ENCODE measurements around the gene ISYNA1. TPM values are rescaled to one million over a fixed set of nuclear protein-coding genes. Genes with fewer than 3 reads are reported as not detected.
A peak's percentile ranks its signal among the peaks of the same experiment; 100 is the strongest.

ISYNA1 gene
- total RNA-seq, 1 donor from 2014 or later = 153 TPM

DNA sequence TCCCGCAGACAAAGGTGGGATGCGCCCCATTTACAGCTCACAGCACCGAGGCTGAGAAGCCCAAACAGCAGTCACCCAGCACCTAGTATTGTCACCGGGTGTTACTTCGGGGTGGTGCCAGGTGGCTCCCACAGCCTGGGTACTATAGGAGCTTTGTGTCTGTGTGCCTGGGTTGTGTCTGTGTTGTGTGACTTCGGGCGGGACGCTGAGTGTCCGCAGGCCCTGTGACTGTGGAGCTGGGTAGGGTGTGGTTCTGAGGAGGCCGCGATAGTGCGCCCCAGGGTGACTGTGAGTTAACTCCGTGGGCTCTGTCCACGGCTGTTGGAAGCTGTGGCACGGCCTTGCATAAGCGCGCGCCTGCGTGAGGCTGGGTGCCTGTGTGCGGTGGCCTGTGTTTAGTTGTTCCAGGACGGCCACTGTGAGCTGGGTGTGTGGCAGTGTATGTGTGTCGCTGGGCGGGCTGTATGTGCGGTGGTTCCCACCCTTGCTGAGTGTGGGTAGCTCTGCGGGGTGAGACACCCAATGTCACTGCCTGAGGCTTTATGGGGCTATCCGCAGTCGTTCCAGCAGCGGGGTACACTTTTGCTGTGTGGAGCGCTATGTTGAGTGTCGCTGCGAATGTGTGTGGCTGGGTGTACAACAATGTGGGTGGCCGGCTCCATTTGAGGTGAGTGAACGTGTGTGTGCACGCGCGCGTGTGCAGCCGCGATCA lies 19.3 kb downstream of the ISYNA1 start:
- TF ChIP-seq, protein P1, sequence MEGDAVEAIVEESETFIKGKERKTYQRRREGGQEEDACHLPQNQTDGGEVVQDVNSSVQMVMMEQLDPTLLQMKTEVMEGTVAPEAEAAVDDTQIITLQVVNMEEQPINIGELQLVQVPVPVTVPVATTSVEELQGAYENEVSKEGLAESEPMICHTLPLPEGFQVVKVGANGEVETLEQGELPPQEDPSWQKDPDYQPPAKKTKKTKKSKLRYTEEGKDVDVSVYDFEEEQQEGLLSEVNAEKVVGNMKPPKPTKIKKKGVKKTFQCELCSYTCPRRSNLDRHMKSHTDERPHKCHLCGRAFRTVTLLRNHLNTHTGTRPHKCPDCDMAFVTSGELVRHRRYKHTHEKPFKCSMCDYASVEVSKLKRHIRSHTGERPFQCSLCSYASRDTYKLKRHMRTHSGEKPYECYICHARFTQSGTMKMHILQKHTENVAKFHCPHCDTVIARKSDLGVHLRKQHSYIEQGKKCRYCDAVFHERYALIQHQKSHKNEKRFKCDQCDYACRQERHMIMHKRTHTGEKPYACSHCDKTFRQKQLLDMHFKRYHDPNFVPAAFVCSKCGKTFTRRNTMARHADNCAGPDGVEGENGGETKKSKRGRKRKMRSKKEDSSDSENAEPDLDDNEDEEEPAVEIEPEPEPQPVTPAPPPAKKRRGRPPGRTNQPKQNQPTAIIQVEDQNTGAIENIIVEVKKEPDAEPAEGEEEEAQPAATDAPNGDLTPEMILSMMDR (IDR thresholded peaks at IDR 0.05; ENCODE audit: insufficient read depth, low read depth, low read length) = no peak
- peaks cover 4% of the 10 kb centered on the region for H3K36me3 Mint-ChIP-seq (ENCODE audit: low read depth, unreplicated experiment)
- Histone ChIP-seq H2AFZ (ENCODE audit: low read depth, low read length) (peak overlapping the region; percentile 77), H3K9me3 (ENCODE audit: insufficient read depth, low read depth, low read length) (no peaks in the 10 kb centered on the region), H3K27ac (ENCODE audit: low read depth, low read length) (peak overlapping the region; percentile 11), H3K27me3 (ENCODE audit: insufficient read depth, low read length) (no peaks in the 10 kb centered on the region), H3K4me3 (ENCODE audit: insufficient read depth, low read depth, low read length) (peak overlapping the region; percentile 70), H3K4me2 (ENCODE audit: low read length) (peak overlapping the region; percentile 95), H3K4me1 (ENCODE audit: insufficient read depth, low read length) (peaks cover 54% of the 10 kb centered on the region), H4K20me1 (ENCODE audit: insufficient read depth, low read length) (peaks cover 38% of the 10 kb centered on the region), H3K9ac (ENCODE audit: low read length) (peak overlapping the region; percentile 37), H3K79me2 (ENCODE audit: insufficient read depth, low read length) (peaks cover 41% of the 10 kb centered on the region), H3K36me3 (ENCODE audit: insufficient read depth, low read length) (no peaks in the 10 kb centered on the region)
- H3K27ac Mint-ChIP-seq (ENCODE audit: unreplicated experiment) = peak overlapping the region; percentile 88
- H3K4me1 Mint-ChIP-seq (ENCODE audit: low read depth, unreplicated experiment) = peaks cover 10% of the 10 kb centered on the region
- FAIRE-seq = no peak
- H3K4me3 Mint-ChIP-seq (ENCODE audit: unreplicated experiment) = peak overlapping the region; percentile 76
- H3K27me3 Mint-ChIP-seq (ENCODE audit: low read depth, unreplicated experiment) = no peaks in the 10 kb centered on the region
- H3K9me3 Mint-ChIP-seq (ENCODE audit: unreplicated experiment) = no peaks in the 10 kb centered on the region
- DNase-seq (ENCODE audit: low read depth) = no peak

DNA sequence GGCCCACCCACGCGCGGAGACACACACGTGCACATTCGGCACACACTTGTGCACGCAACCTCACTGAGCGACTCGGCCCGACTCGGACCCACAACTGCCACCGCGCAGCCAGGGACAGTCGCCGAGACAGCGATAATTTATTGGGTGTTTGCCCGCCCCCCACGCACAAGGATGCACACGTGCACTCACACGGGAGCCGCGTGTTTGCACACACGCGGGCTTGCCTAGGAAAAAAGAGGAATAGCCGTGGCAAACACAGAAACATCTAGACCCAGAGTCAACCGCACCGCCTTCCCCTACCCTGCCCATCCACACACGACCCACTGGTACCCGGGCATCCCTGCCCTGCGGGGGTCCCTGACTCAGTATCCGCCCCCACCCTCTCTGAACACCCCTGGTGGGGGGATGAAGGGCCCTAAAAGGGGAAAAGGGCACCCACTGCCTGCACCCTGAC lies 19.9 kb downstream of the ISYNA1 start:
- H3K9me3 Mint-ChIP-seq (ENCODE audit: unreplicated experiment) = no peaks in the 10 kb centered on the region
- peaks cover 32% of the 10 kb centered on the region for H4K20me1 ChIP-seq (ENCODE audit: insufficient read depth, low read length)
- peak overlapping the region; percentile 33 for H3K4me3 ChIP-seq (ENCODE audit: insufficient read depth, low read depth, low read length)
- peak overlapping the region; percentile 95 for H3K4me2 ChIP-seq (ENCODE audit: low read length)
- peak overlapping the region; percentile 12 for H3K27ac ChIP-seq (ENCODE audit: low read depth, low read length)
- peak overlapping the region; percentile 69 for H3K4me3 Mint-ChIP-seq (ENCODE audit: unreplicated experiment)
- H3K27me3 ChIP-seq (ENCODE audit: insufficient read depth, low read length) = no peaks in the 10 kb centered on the region
- TF ChIP-seq, protein P1 (IDR thresholded peaks at IDR 0.05; ENCODE audit: insufficient read depth, low read depth, low read length) = no peak
- TF ChIP-seq EZH2 (IDR thresholded peaks at IDR 0.05; ENCODE audit: insufficient read depth, low read length) = peak; percentile 38
- peak overlapping the region; percentile 41 for H3K27ac Mint-ChIP-seq (ENCODE audit: unreplicated experiment)
- FAIRE-seq = no peak
- no peaks in the 10 kb centered on the region for H3K36me3 ChIP-seq (ENCODE audit: insufficient read depth, low read length)
- H3K27me3 Mint-ChIP-seq (ENCODE audit: low read depth, unreplicated experiment) = peaks cover under 1% of the 10 kb centered on the region
- H3K4me1 Mint-ChIP-seq (ENCODE audit: low read depth, unreplicated experiment) = peaks cover 10% of the 10 kb centered on the region
- peaks cover 1% of the 10 kb centered on the region for H3K36me3 Mint-ChIP-seq (ENCODE audit: low read depth, unreplicated experiment)
- no peak overlapping the region for H3K9ac ChIP-seq (ENCODE audit: low read length)
- no peak for DNase-seq (ENCODE audit: low read depth)
- peaks cover 35% of the 10 kb centered on the region for H3K79me2 ChIP-seq (ENCODE audit: insufficient read depth, low read length)
- H3K9me3 ChIP-seq (ENCODE audit: insufficient read depth, low read depth, low read length) = no peaks in the 10 kb centered on the region
- peak overlapping the region; percentile 60 for H2AFZ ChIP-seq (ENCODE audit: low read depth, low read length)
- peaks cover 54% of the 10 kb centered on the region for H3K4me1 ChIP-seq (ENCODE audit: insufficient read depth, low read length)

Measured in astrocyte (in vitro differentiated cells and primary cell).